Measurements from ENCODE around the gene STAM2.

Gene STAM2

GRCh38 chr2:152068226-152068625, 107.3 kb downstream of the STAM2 start:
- TF ChIP-seq CTCF (IDR thresholded peaks at IDR 0.05; ENCODE audit: insufficient read depth, missing control alignments): no peak
- no peak for FAIRE-seq
- no peak for DNase-seq (ENCODE audit: insufficient read length, low spot score)

- DNase-seq (ENCODE audit: insufficient read length, low spot score): no peak
- FAIRE-seq: no peak
- TF ChIP-seq CTCF (IDR thresholded peaks at IDR 0.05; ENCODE audit: insufficient read depth, missing control alignments): no peak
Measured at GRCh38 chr2:152067823-152068222, 107.7 kb downstream of the STAM2 start.

Data from D721Med (cell line).